Suprapubic skin (tissue), 3 donors: ENCODE data around the gene ANGPTL8.

Experiments
- CTCF ChIP-seq, 2 donors: fragments of 200-600 bp in 1 of 2; fragments of 450-650 bp in 1 of 2; sonication (generic) in 1 of 2; IDR thresholded peaks; one replicate each; pipeline ENCODE4 v1.5.1; 2016 to 2019; ENCODE audit warnings: antibody characterized with exemption in 2 of 2, mild to moderate bottlenecking in 1 of 2, moderate library complexity in 1 of 2
- POLR2A ChIP-seq, 2 donors: fragments of 450-650 bp; IDR thresholded peaks; one replicate each; pipeline ENCODE4 v1.6.1; 2017; ENCODE audit warnings: antibody characterized with exemption in 2 of 2, mild to moderate bottlenecking in 2 of 2, moderate library complexity in 2 of 2

GRCh38 chr19:11243798-11244169, 4.4 kb downstream of the ANGPTL8 start:
- TF ChIP-seq CTCF (IDR thresholded peaks at IDR 0.05), result no peak
- TF ChIP-seq POLR2A (IDR thresholded peaks at IDR 0.05), result no peak
